K562 (cell line): ENCODE results near the gene ODAD2. TPM values are rescaled to one million over a fixed set of nuclear protein-coding genes. Genes with fewer than 3 reads are reported as not detected.

Experiments
- ATAC-seq: fragments of 200-7000 bp; cut with Tn5 transposase; 3 replicates; pipeline ENCODE4 v1.9.1; 2020; ENCODE audit warnings: moderate library complexity
- BruUV-seq: library from RNA; stranded (reverse); fragments of 400-500 nt; replicated peaks from 2 replicates; lab custom pipeline; 2021; lab: Mats Ljungman, UMichigan
- CTCF ChIA-PET: fragments of 300-600 bp; formaldehyde crosslinking; extraction: SDS; loops from one replicate; lab custom pipeline; 2021; ENCODE audit warnings: low intra/inter-chr PET ratio; lab: Yijun Ruan, JAX
- POLR2A ChIA-PET: fragments of 300-600, 350-650 bp; sonication (Branson Sonifier 250); formaldehyde crosslinking; extraction: SDS; loops from one replicate; lab custom pipeline; 2021; ENCODE audit warnings: antibody characterized with exemption, inconsistent platforms; lab: Yijun Ruan, JAX
- DNase-seq, 4 experiments: peaks; one replicate each; pipeline versions ENCODE4 v3.0.0 to v3.0.0-alpha.2; 2011 to 2018; ENCODE audit warnings: low spot score in 3 of 4, mixed read lengths in 3 of 4; ENCODE audit errors: extremely low read depth in 1 of 4
- FAIRE-seq: peaks from 2 replicates; lab custom pipeline; 2011; peaks lifted over from hg19 to GRCh38; lab: Jason Lieb, UNC
- H2AFZ ChIP-seq: 2 replicates; pipeline ENCODE4 v1.6.0; 2011; ENCODE audit warnings: low read depth, low read length, control low read depth, inconsistent platforms
- H3K27ac ChIP-seq: fragments of 200-600 bp; 3 replicates; pipeline ENCODE4 v1.8.0; 2011; ENCODE audit warnings: low read depth, mild to moderate bottlenecking, control low read depth, inconsistent platforms, low read length, moderate library complexity, mixed read lengths; ENCODE audit errors: extremely low read depth
- H3K27me3 ChIP-seq, 2 experiments: fragments of 300-600 bp in 1 of 2; 2 replicates in 1 of 2; 3 replicates in 1 of 2; pipeline versions ENCODE4 v1.6.0 to v1.8.0; 2011; ENCODE audit warnings: inconsistent platforms in 2 of 2, low read length in 2 of 2, mild to moderate bottlenecking in 1 of 2, mixed read lengths in 1 of 2, moderate library complexity in 1 of 2; ENCODE audit not compliant: control insufficient read depth in 2 of 2, insufficient read depth in 2 of 2
- H3K36me3 ChIP-seq: fragments of 300-600 bp; 3 replicates; pipeline ENCODE4 v1.8.0; 2011; ENCODE audit warnings: mild to moderate bottlenecking, low read length, inconsistent platforms; ENCODE audit not compliant: control insufficient read depth, insufficient read depth
- H3K4me1 ChIP-seq, 2 experiments: fragments of 200-600 bp in 1 of 2; replicated peaks in 1 of 2; 2 replicates in 1 of 2; 3 replicates in 1 of 2; pipeline versions ENCODE4 v1.5.1 to v1.8.0; 2011; ENCODE audit warnings: inconsistent platforms in 2 of 2, low read length in 2 of 2, mild to moderate bottlenecking in 1 of 2, mixed read lengths in 1 of 2, moderate library complexity in 1 of 2; ENCODE audit not compliant: control insufficient read depth in 2 of 2, insufficient read depth in 2 of 2
- H3K4me2 ChIP-seq: 2 replicates; pipeline ENCODE4 v1.6.1; 2011; ENCODE audit warnings: low read length, control low read depth, inconsistent platforms, mixed read lengths; ENCODE audit not compliant: insufficient read depth
- H3K4me3 ChIP-seq: fragments of 200-600 bp; sonication (generic), shearing (Covaris generic); 2 replicates; pipeline ENCODE4 v1.5.1; 2016; ENCODE audit warnings: control low read depth, inconsistent platforms
- H3K79me2 ChIP-seq: fragments of 200-600 bp; 3 replicates; pipeline ENCODE4 v1.8.0; 2011; ENCODE audit warnings: low read length, inconsistent platforms; ENCODE audit not compliant: control insufficient read depth, insufficient read depth
- H3K9ac ChIP-seq, 2 experiments: 2 replicates each; pipeline versions ENCODE4 v1.6.0 to v1.6.1; 2011; ENCODE audit warnings: low read depth in 2 of 2, low read length in 2 of 2, control low read depth in 1 of 2, inconsistent platforms in 1 of 2, mild to moderate bottlenecking in 1 of 2, mixed read lengths in 1 of 2; ENCODE audit not compliant: insufficient read depth in 1 of 2
- H3K9me1 ChIP-seq: one replicate; pipeline ENCODE4 v1.6.0; 2011; ENCODE audit warnings: inconsistent platforms, mild to moderate bottlenecking, low read length, moderate library complexity; ENCODE audit not compliant: control insufficient read depth, insufficient read depth
- H3K9me3 ChIP-seq: replicated peaks from 2 replicates; pipeline ENCODE4 v1.5.1; 2011; ENCODE audit warnings: low read depth, low read length, inconsistent platforms; ENCODE audit not compliant: control insufficient read depth, insufficient read depth
- H4K20me1 ChIP-seq: replicated peaks from 2 replicates; pipeline ENCODE4 v1.6.1; 2011; ENCODE audit warnings: low read length, inconsistent platforms, mixed read lengths; ENCODE audit not compliant: control insufficient read depth, insufficient read depth
- ARHGAP35 ChIP-seq: fragments of 450-650 bp; IDR thresholded peaks from 2 replicates; pipeline ENCODE4 v1.6.1; 2018; ENCODE audit not compliant: partially characterized antibody
- CBFB ChIP-seq: sonication (generic); formaldehyde crosslinking; IDR thresholded peaks from 2 replicates; pipeline ENCODE4 v1.4.0; 2020; ENCODE audit warnings: mild to moderate bottlenecking, missing genetic modification reagents
- CHD1 ChIP-seq: fragments of 200-600 bp; sonication (generic); IDR thresholded peaks from one replicate; pipeline ENCODE4 v1.6.1; 2012; ENCODE audit warnings: mild to moderate bottlenecking, moderate library complexity, low read length, inconsistent platforms
- FOXK2 ChIP-seq, 2 experiments: fragments of 450-650 bp; IDR thresholded peaks in 1 of 2; conservative IDR thresholded peaks in 1 of 2; 2 replicates each; pipeline ENCODE4 v1.6.1; 2016; ENCODE audit warnings: low read depth in 2 of 2, mild to moderate bottlenecking in 1 of 2
- HDAC6 ChIP-seq: IDR thresholded peaks from 2 replicates; pipeline ENCODE4 v1.6.1; 2012; ENCODE audit warnings: low read depth, mild to moderate bottlenecking, control low read depth, inconsistent platforms, low read length, moderate library complexity
- HMG20A ChIP-seq: fragments of 450-650 bp; formaldehyde crosslinking; conservative IDR thresholded peaks from 2 replicates; pipeline ENCODE4 v1.4.0; 2020; ENCODE audit warnings: mild to moderate bottlenecking, mixed read lengths
- HMGXB4 ChIP-seq: sonication (generic); formaldehyde crosslinking; IDR thresholded peaks from 2 replicates; pipeline ENCODE4 v1.8.1; 2023; ENCODE audit warnings: mild to moderate bottlenecking, missing genetic modification reagents
- HNRNPUL1 ChIP-seq: fragments of 200-400 bp; formaldehyde crosslinking; IDR thresholded peaks from 2 replicates; pipeline ENCODE4 v1.6.1; 2017; ENCODE audit warnings: low read length
- NR1H2 ChIP-seq: sonication (generic); formaldehyde crosslinking; IDR thresholded peaks from 2 replicates; pipeline ENCODE4 v1.4.0; 2020; ENCODE audit warnings: mild to moderate bottlenecking, missing genetic modification reagents
- POLR2G ChIP-seq: fragments of 200-400 bp; formaldehyde crosslinking; IDR thresholded peaks from 2 replicates; pipeline ENCODE4 v1.6.1; 2017; ENCODE audit warnings: low read depth, mild to moderate bottlenecking, antibody characterized with exemption, low read length, moderate library complexity
- RBBP5 ChIP-seq: fragments of 200-600 bp; sonication (generic); IDR thresholded peaks from 2 replicates; pipeline ENCODE4 v1.6.1; 2012; ENCODE audit warnings: borderline replicate concordance, mild to moderate bottlenecking, low read length, control low read depth, inconsistent platforms; ENCODE audit not compliant: insufficient read depth, poor library complexity, severe bottlenecking
- ZBTB9 ChIP-seq: fragments of 450-650 bp; formaldehyde crosslinking; IDR thresholded peaks from 2 replicates; pipeline ENCODE4 v1.4.0; 2020; ENCODE audit warnings: mild to moderate bottlenecking, moderate library complexity
- WGBS: fragments of 100-300 bp; shearing (Covaris generic); methylation state at CpG from one replicate; pipeline ENCODE4 v1.1.6; 2016; ENCODE audit warnings: low coverage, mixed read lengths; ENCODE audit not compliant: insufficient coverage; ENCODE audit errors: missing lambda C conversion rate; 5-methylcytosine and 5-hydroxymethylcytosine counted together
- in situ Hi-C: fragments of 300-500 bp; cut with MboI; formaldehyde crosslinking; loops from 4 replicates; pipeline ENCODE4 v1.15.0; 2018; ENCODE audit warnings: inconsistent platforms, mixed read lengths
- intact Hi-C: fragments of 100-400 bp; cut with micrococcal nuclease; formaldehyde crosslinking; loops from 2 replicates; pipeline ENCODE4 v1.14.2; 2022
- polyA plus RNA-seq, 8 experiments: library from polyadenylated mRNA; depleted of rRNA in 4 of 8; stranded (reverse) in 5 of 8; unstranded in 3 of 8; fragments of >200 nt; fragmentation: Nextera tagmentation in 2 of 8; fragmentation: Illumina TruSeq in 1 of 8; extraction: Ambion mirVana in 2 of 8; extraction: Trizol in 1 of 8; gene quantifications; 2 replicates each; pipeline versions ENCODE4 v1.2.1 to v1.2.3, GENCODE V29; 2011 to 2014; ENCODE audit warnings: inconsistent platforms in 1 of 8, missing spikeins in 1 of 8
- total RNA-seq, 7 experiments: library from RNA; depleted of rRNA in 6 of 7; stranded (reverse); fragments of >200 nt in 6 of 7; fragmentation: Illumina TruSeq in 2 of 7; extraction: Trizol in 2 of 7; gene quantifications; 2 replicates each; pipeline versions ENCODE4 v1.2.1 to v1.2.3, GENCODE V29; 2011 to 2021; ENCODE audit warnings: low replicate concordance in 1 of 7

Gene ODAD2
- total and polyA plus RNA-seq, 9 of the 15 experiments (the other 6 are each of a cell fraction or from before 2014, with no cell fraction given) = not detected

GRCh38 chr10:27986821-27987220 is 12.1 kb downstream of the ODAD2 start:
- POLR2A ChIA-PET = no interaction called here
- CTCF ChIA-PET = no interaction called here
- H3K9me1 ChIP-seq = no peaks in the 10 kb centered on the region

More at GRCh38 chr10:27986821-27987220, 12.1 kb downstream of the ODAD2 start:
- WGBS = 0% methylated on average over 1 of the region's 1 CpG
- Histone ChIP-seq H3K4me2 (no peak overlapping the region), H3K4me1 (no peaks in the 10 kb centered on the region), H3K79me2 (no peaks in the 10 kb centered on the region), H3K9me3 (no peaks in the 10 kb centered on the region), H3K36me3 (no peaks in the 10 kb centered on the region), H3K27ac (no peak overlapping the region), H4K20me1 (no peaks in the 10 kb centered on the region), H3K4me3 (no peak overlapping the region), H2AFZ (no peak overlapping the region), H3K9ac (no peak overlapping the region), H3K27me3 (no peaks in the 10 kb centered on the region)
- no peak for DNase-seq
- in situ Hi-C loops = no loop called here
- ATAC-seq = no peak
- FAIRE-seq = no peak
- intact Hi-C loops = no loop called here
- no TSS peak for BruUV-seq
- no peak for TF ChIP-seq HMGXB4
- TF ChIP-seq CHD1 = no peak
- no peak for TF ChIP-seq POLR2G
- TF ChIP-seq NR1H2 (CRISPR knock-in tag) = no peak
- no peak for TF ChIP-seq HDAC6
- no peak for TF ChIP-seq HMG20A (CRISPR knock-in tag)
- no peak for TF ChIP-seq ZBTB9 (CRISPR knock-in tag)
- TF ChIP-seq HNRNPUL1 = no peak
- no peak for TF ChIP-seq RBBP5
- no peak for TF ChIP-seq FOXK2 (conservative IDR thresholded peaks at IDR 0.05 in 1 of 2, IDR thresholded peaks at IDR 0.05 in 1 of 2; ENCODE audit: low read depth in 2 of 2)
- no peak for TF ChIP-seq ARHGAP35
- no peak for TF ChIP-seq CBFB
